Hepatocyte (in vitro differentiated cells): ENCODE measurements around the gene SFXN5. TPM values are rescaled to one million over a fixed set of nuclear protein-coding genes. Genes with fewer than 3 reads are reported as not detected.

Experiments
- DNase-seq: peaks from one replicate; pipeline ENCODE4 v3.0.0-alpha.2; 2016; ENCODE audit warnings: low spot score
- H2AFZ ChIP-seq: fragments of 200-600 bp; sonication (generic); 2 replicates; pipeline ENCODE4 v1.6.0; 2016; ENCODE audit warnings: antibody characterized with exemption, mild to moderate bottlenecking
- H3K27ac ChIP-seq: fragments of 200-600 bp; sonication (generic); 2 replicates; pipeline ENCODE4 v1.5.1; 2016; ENCODE audit warnings: mild to moderate bottlenecking
- H3K27me3 ChIP-seq: fragments of 200-600 bp; sonication (generic); 2 replicates; pipeline ENCODE4 v1.6.1; 2016
- H3K36me3 ChIP-seq: fragments of 200-600 bp; sonication (generic); replicated peaks from 2 replicates; pipeline ENCODE4 v1.5.1; 2016; ENCODE audit warnings: low read depth; ENCODE audit not compliant: insufficient read depth
- H3K4me1 ChIP-seq: fragments of 200-600 bp; sonication (generic); 2 replicates; pipeline ENCODE4 v1.5.1; 2016; ENCODE audit warnings: mild to moderate bottlenecking, moderate library complexity; ENCODE audit not compliant: insufficient read depth
- H3K4me2 ChIP-seq: fragments of 200-600 bp; sonication (generic); 2 replicates; pipeline ENCODE4 v1.6.0; 2016
- H3K4me3 ChIP-seq: fragments of 200-600 bp; sonication (generic); 2 replicates; pipeline ENCODE4 v1.5.1; 2016; ENCODE audit warnings: mild to moderate bottlenecking
- H3K79me2 ChIP-seq: fragments of 200-600 bp; sonication (generic); 2 replicates; pipeline ENCODE4 v1.6.0; 2017; ENCODE audit warnings: mild to moderate bottlenecking
- H3K9me2 ChIP-seq: fragments of 200-600 bp; sonication (generic); replicated peaks from 2 replicates; pipeline ENCODE4 v1.6.0; 2017; ENCODE audit warnings: mild to moderate bottlenecking; ENCODE audit not compliant: insufficient read depth
- H3K9me3 ChIP-seq: fragments of 200-600 bp; sonication (generic); 2 replicates; pipeline ENCODE4 v1.5.1; 2016; ENCODE audit warnings: low read depth, mild to moderate bottlenecking
- H4K20me1 ChIP-seq: fragments of 200-600 bp; sonication (generic); 2 replicates; pipeline ENCODE4 v1.6.0; 2016; ENCODE audit warnings: mild to moderate bottlenecking; ENCODE audit not compliant: insufficient read depth, poor library complexity, severe bottlenecking
- EZH2 ChIP-seq: fragments of 200-600 bp; sonication (generic); IDR thresholded peaks from 2 replicates; pipeline ENCODE4 v1.6.1; 2016; ENCODE audit warnings: antibody characterized with exemption, mild to moderate bottlenecking, borderline replicate concordance
- EZH2phosphoT487 ChIP-seq: fragments of 200-600 bp; sonication (generic); IDR thresholded peaks from one replicate; pipeline ENCODE4 v1.6.1; 2018; ENCODE audit warnings: antibody characterized with exemption, mild to moderate bottlenecking, low read depth, moderate library complexity; ENCODE audit not compliant: unreplicated experiment, severe bottlenecking
- WGBS: methylation state at CpG from one replicate; pipeline ENCODE4 v1.1.6; 2016; ENCODE audit warnings: low lambda C conversion rate; ENCODE audit errors: missing lambda C conversion rate; 5-methylcytosine and 5-hydroxymethylcytosine counted together
- polyA plus RNA-seq: library from polyadenylated mRNA; unstranded; fragments of >200 nt; fragmentation: Nextera tagmentation; extraction: Ambion mirVana; gene quantifications from 2 replicates; pipeline ENCODE4 v1.2.1, GENCODE V29; 2016
- total RNA-seq: library from RNA; depleted of rRNA; stranded (reverse); fragments of >200 nt; gene quantifications from 2 replicates; pipeline ENCODE4 v1.2.3, GENCODE V29; 2014
- TF ChIP-seq, protein P1 (sequence below): fragments of 200-600 bp; sonication (generic); IDR thresholded peaks from 2 replicates; pipeline ENCODE4 v1.5.1; 2016; ENCODE audit warnings: antibody characterized with exemption, mild to moderate bottlenecking; ENCODE audit not compliant: poor library complexity

SFXN5 gene
- total and polyA plus RNA-seq, 2 experiments from 2014 or later: 25.8 to 34.6 TPM

DNA sequence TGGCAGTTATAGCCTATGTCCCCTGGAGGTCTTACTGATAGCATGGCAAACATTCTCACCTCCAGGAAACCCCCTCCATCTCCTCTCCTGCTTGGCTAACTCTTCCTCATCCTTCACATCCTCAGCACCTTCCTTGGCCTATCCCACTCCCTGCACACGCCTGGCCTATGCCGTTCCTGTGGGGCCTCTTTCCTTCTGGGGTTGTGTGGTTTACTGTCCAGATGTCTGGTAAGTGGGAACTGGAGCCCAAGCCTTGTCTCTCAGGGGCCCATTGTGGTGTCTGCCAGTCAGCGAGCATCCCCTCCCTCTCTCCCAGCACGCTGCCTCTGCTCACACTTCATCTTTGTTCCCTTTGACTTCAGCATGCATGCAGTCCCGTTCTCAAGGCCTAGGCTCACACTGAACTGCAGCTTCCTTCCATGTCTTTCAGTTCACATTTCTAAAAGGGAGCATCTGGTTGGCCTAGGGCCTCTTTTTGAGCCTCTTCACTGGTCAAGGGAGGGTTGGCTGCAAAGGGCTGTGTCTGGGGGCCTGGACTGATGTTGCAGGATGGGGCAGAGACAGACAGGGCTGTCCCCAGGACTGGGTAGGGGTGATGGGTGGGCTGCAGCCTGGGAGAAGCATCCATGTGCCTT is 171.2 kb downstream of the SFXN5 start:
- Histone ChIP-seq H3K27ac (no peak overlapping the region), H3K4me2 (no peak overlapping the region), H3K9me2 (no peaks in the 10 kb centered on the region), H3K27me3 (peaks cover 46% of the 10 kb centered on the region), H3K36me3 (no peaks in the 10 kb centered on the region), H3K9me3 (no peaks in the 10 kb centered on the region), H3K4me3 (no peak overlapping the region), H3K79me2 (no peaks in the 10 kb centered on the region), H4K20me1 (no peaks in the 10 kb centered on the region), H3K4me1 (no peaks in the 10 kb centered on the region), H2AFZ (no peak overlapping the region)
- TF ChIP-seq EZH2: no peak
- TF ChIP-seq EZH2phosphoT487: no peak
- TF ChIP-seq, protein P1, sequence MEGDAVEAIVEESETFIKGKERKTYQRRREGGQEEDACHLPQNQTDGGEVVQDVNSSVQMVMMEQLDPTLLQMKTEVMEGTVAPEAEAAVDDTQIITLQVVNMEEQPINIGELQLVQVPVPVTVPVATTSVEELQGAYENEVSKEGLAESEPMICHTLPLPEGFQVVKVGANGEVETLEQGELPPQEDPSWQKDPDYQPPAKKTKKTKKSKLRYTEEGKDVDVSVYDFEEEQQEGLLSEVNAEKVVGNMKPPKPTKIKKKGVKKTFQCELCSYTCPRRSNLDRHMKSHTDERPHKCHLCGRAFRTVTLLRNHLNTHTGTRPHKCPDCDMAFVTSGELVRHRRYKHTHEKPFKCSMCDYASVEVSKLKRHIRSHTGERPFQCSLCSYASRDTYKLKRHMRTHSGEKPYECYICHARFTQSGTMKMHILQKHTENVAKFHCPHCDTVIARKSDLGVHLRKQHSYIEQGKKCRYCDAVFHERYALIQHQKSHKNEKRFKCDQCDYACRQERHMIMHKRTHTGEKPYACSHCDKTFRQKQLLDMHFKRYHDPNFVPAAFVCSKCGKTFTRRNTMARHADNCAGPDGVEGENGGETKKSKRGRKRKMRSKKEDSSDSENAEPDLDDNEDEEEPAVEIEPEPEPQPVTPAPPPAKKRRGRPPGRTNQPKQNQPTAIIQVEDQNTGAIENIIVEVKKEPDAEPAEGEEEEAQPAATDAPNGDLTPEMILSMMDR: no peak
- WGBS: 87% methylated on average over 5 of the region's 5 CpGs
- no peak for DNase-seq

DNA sequence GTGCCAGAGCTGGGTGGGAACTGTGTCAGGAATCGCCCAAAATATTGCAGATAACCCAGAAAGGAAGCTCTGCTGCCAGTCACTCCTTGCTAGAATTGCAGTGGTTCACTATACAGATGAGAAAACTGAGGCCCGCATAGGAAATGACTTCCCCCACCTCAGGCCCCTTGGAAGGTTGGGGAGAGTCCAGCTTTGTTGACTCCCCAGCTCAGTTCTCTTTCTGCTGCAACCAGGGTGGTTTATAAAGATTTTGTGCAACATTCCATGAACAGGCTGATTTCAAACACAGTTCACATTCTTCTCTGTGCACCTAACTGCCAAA is 173.0 kb downstream of the SFXN5 start:
- H3K36me3 ChIP-seq: no peaks in the 10 kb centered on the region
- H3K4me3 ChIP-seq: no peak overlapping the region
- no peak overlapping the region for H3K4me2 ChIP-seq
- no peaks in the 10 kb centered on the region for H3K9me3 ChIP-seq
- H2AFZ ChIP-seq: no peak overlapping the region
- no peaks in the 10 kb centered on the region for H4K20me1 ChIP-seq
- 82% methylated on average over 2 of the region's 2 CpGs for WGBS
- H3K9me2 ChIP-seq: no peaks in the 10 kb centered on the region
- no peak for DNase-seq
- no peaks in the 10 kb centered on the region for H3K79me2 ChIP-seq
- H3K27me3 ChIP-seq: peaks cover 33% of the 10 kb centered on the region
- no peaks in the 10 kb centered on the region for H3K4me1 ChIP-seq
- TF ChIP-seq, protein P1: no peak
- TF ChIP-seq EZH2phosphoT487: no peak
- no peak for TF ChIP-seq EZH2
- H3K27ac ChIP-seq: no peak overlapping the region

DNA sequence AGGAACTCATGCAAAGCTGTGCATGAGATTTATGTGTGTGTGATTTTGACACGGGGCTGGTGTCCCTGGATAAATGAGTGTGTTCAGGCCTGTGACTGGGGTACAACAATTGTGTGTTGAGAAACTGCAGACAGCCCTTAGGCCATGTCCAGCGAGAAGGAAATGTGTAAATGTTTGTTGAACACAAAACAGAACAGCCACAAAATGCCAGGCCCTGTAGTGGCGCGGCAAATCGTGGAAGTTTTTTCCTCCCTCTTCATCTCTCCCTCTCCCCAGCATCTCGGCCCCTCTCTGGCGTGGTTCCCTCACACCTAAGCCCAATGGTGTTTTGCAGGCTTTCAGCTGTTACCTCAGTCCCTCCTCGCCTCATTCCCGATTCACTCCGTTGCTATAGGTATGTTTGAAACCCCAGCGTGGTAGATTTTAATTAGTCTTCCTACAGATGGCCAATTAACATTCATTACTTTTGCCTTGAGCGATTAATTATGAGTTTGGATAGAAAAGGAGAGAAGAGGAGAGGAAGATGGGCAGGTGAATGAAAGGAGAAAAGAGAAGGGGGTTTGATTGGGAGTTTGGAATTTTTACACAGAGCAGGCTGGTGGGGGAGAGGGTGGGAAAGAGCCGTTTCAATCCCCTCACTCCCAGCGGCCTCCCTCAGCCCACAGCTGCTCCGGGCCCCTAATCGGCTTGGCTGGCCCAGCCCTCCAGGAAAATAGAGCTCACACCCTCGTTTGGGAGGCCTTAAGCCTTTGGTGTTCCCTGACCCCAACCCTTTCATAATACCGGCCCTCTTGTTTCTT is 173.5 kb downstream of the SFXN5 start:
- Histone ChIP-seq H3K27ac (no peak overlapping the region), H3K4me3 (no peak overlapping the region), H3K36me3 (no peaks in the 10 kb centered on the region), H3K9me3 (no peaks in the 10 kb centered on the region), H3K79me2 (no peaks in the 10 kb centered on the region), H3K27me3 (peaks cover 27% of the 10 kb centered on the region), H2AFZ (no peak overlapping the region), H3K4me2 (no peak overlapping the region), H3K4me1 (no peaks in the 10 kb centered on the region), H4K20me1 (no peaks in the 10 kb centered on the region), H3K9me2 (no peaks in the 10 kb centered on the region)
- 64% methylated on average over 18 of the region's 18 CpGs for WGBS
- no peak for DNase-seq
- TF ChIP-seq, protein P1: no peak
- TF ChIP-seq EZH2: no peak
- TF ChIP-seq EZH2phosphoT487: no peak
